ENCODE results near the gene LPIN2. TPM values are rescaled to one million over a fixed set of nuclear protein-coding genes. Genes with fewer than 3 reads are reported as not detected.
A peak's percentile ranks its signal among the peaks of the same experiment; 100 is the strongest.

Gene LPIN2
- polyA plus RNA-seq, 1 experiment = 27.3 TPM

- no peak overlapping the region for H3K4me3 ChIP-seq (ENCODE audit: low read depth, low read length)
- CTCF ChIA-PET = no interaction called here
- H3K36me3 ChIP-seq (ENCODE audit: control insufficient read depth, insufficient read depth, low read length) = no peaks in the 10 kb centered on the region
- no peak for TF ChIP-seq CTCF (IDR thresholded peaks at IDR 0.05; ENCODE audit: insufficient read depth, low read depth, low read length)
- POLR2A ChIA-PET = no interaction called here
- DNase-seq (ENCODE audit: low read depth) = no peak
- no peaks in the 10 kb centered on the region for H3K27me3 ChIP-seq (ENCODE audit: control insufficient read depth, insufficient read depth, low read length)
These were observed 21.8 kb downstream of the LPIN2 start for GRCh38 chr18:2990956-2991640.

DNA sequence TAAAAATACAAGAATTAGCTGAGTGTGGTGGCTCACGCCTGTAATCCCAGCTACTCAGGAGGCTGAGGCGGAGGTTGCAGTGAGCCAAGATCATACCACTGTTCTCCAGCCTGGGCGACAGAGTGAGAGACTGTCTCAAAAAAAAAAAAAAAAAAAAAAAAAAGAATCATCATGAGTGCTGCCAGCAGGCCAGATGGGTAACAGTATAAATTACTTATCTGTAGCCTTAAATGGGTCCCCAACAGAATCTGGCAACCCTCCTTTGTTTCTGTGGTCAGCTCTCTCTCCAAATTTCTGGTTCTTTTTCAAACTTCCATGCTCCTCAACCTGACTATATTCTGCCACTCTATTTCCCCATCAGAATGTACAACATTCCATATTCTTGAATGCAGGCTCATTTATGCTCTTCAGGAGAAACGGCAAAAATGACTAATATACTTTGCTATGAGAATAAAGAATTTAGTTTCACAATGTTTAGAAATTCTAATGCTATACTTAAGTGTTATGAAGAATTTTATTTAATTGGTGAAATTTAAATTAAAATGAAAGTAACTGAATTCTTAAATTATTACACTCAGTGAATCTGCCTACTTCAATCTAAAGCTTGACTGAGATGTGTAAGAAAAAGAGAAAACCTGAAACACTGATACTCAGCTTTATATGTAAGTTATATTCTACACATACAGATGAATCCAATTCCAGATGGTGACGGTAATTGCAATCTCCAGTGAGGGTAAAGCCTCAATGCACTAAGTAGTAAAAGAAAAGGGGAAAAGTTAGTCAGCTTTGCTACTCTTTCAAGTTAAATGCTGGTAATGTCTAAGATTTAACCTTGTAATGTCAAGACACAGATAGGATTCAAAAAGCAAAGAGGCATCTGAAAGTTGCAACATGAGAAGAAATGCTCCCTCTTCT lies 24.8 kb downstream of the LPIN2 start:
- no peaks in the 10 kb centered on the region for H3K36me3 ChIP-seq (ENCODE audit: control insufficient read depth, insufficient read depth, low read length)
- POLR2A ChIA-PET = interaction anchor here (0.5 to 0.7 kb wide), 4 partner anchors 19 to 616 kb away, joined by 3 read pairs; no protein-coding TSS in a partner anchor
- no peaks in the 10 kb centered on the region for H3K27me3 ChIP-seq (ENCODE audit: control insufficient read depth, insufficient read depth, low read length)
- TF ChIP-seq CTCF (IDR thresholded peaks at IDR 0.05; ENCODE audit: insufficient read depth, low read depth, low read length) = no peak
- CTCF ChIA-PET = interaction anchor here (1.2 to 1.9 kb wide), 6 partner anchors 11 to 258 kb away, joined by 3 to 5 read pairs (median 4); no protein-coding TSS in a partner anchor
- no peak overlapping the region for H3K4me3 ChIP-seq (ENCODE audit: low read depth, low read length)
- peak; percentile 69 for DNase-seq (ENCODE audit: low read depth)

- TF ChIP-seq CTCF (IDR thresholded peaks at IDR 0.05; ENCODE audit: insufficient read depth, low read depth, low read length) = no peak
- Histone ChIP-seq H3K36me3 (ENCODE audit: control insufficient read depth, insufficient read depth, low read length) (no peaks in the 10 kb centered on the region), H3K4me3 (ENCODE audit: low read depth, low read length) (no peak overlapping the region), H3K27me3 (ENCODE audit: control insufficient read depth, insufficient read depth, low read length) (no peaks in the 10 kb centered on the region)
- CTCF ChIA-PET = interaction anchor here (0.8 to 1.8 kb wide), 7 partner anchors 8 to 143 kb away, joined by 3 to 7 read pairs (median 4); no protein-coding TSS in a partner anchor
- DNase-seq (ENCODE audit: low read depth) = no peak
- POLR2A ChIA-PET = interaction anchor here (0.6 kb wide), 1 partner anchor 265 kb away, joined by 21 read pairs; no protein-coding TSS in a partner anchor
These were observed 26.6 kb downstream of the LPIN2 start for GRCh38 chr18:2986150-2986865.

GRCh38 chr18:2985628-2986027 lies 27.3 kb downstream of the LPIN2 start:
- no peaks in the 10 kb centered on the region for H3K27me3 ChIP-seq (ENCODE audit: control insufficient read depth, insufficient read depth, low read length)
- TF ChIP-seq CTCF (IDR thresholded peaks at IDR 0.05; ENCODE audit: insufficient read depth, low read depth, low read length) = peak; percentile 45; the same call in 1 of the 2 replicates
- ChIA-PET POLR2A (interaction anchor here (0.6 kb wide), 1 partner anchor 265 kb away, joined by 21 read pairs; no protein-coding TSS in a partner anchor), CTCF (interaction anchor here (1.0 to 1.7 kb wide), 9 partner anchors 9 to 260 kb away, joined by 4 to 7 read pairs (median 5); no protein-coding TSS in a partner anchor)
- H3K4me3 ChIP-seq (ENCODE audit: low read depth, low read length) = no peak overlapping the region
- H3K36me3 ChIP-seq (ENCODE audit: control insufficient read depth, insufficient read depth, low read length) = no peaks in the 10 kb centered on the region
- no peak for DNase-seq (ENCODE audit: low read depth)
